ENCODE measurements around the gene TP73. TPM values are rescaled to one million over a fixed set of nuclear protein-coding genes. Genes with fewer than 3 reads are reported as not detected.

TP73 gene
- total RNA-seq, 3 donors from 2014 or later = 0.12 to 0.63 (median 0.51) TPM

- no peak for TF ChIP-seq CTCF (IDR thresholded peaks at IDR 0.05)
- intact Hi-C loops (cut with DNase I, micrococcal nuclease) = no loop called here
- Histone ChIP-seq H3K9me3 (no peaks in the 10 kb centered on the region), H3K4me3 (no peak overlapping the region), H3K4me1 (ENCODE audit: low read depth) (no peaks in the 10 kb centered on the region), H3K36me3 (ENCODE audit: low read depth) (no peaks in the 10 kb centered on the region)
- DNase-seq (no peak), ATAC-seq (no peak)
Measured at GRCh38 chr1:3702528-3702927, 50.2 kb downstream of the TP73 start.

DNA sequence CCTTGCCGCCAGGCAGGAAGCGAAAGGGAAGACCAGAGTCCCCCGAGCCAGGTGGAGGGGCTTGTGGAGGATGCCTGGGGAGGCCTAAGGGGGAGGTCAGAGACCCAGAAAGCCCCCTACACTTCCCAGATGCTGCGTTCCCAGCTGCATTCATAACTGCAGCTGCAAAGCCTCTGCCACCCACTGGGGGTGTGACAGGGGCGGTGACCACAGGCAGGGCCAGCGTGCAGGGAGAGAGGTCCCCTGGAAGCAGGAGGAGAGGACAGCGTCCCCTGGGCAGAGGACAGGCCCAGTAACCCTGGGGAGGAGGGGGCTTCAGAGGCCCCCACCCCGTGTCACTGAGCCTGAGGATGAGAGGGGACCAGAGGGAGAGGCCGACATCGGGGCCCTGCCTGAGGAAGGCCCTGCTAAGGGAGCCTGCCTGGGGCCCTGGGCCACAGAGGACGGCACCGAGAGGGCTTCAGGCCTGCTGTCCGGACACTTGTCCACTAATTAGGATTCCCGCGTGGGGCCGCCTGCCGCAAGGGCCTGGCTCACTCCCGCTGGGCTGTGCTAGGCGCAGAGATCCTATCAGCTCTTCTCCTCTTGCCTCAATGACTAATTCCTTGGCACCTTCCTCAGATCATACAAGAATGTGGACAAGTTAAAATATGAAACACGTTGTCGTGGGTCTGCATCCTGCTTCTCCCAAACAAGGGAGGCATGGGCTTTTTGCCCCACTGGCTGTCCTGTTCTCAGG lies 50.8 kb downstream of the TP73 start:
- Histone ChIP-seq H3K9me3 (no peaks in the 10 kb centered on the region), H3K36me3 (ENCODE audit: low read depth) (no peaks in the 10 kb centered on the region), H3K4me3 (no peak overlapping the region), H3K4me1 (ENCODE audit: low read depth) (no peaks in the 10 kb centered on the region)
- no peak for TF ChIP-seq CTCF (IDR thresholded peaks at IDR 0.05)
- no peak for ATAC-seq
- no peak for DNase-seq
- intact Hi-C loops (cut with DNase I, micrococcal nuclease) = no loop called here

- Histone ChIP-seq H3K36me3 (ENCODE audit: low read depth) (no peaks in the 10 kb centered on the region), H3K4me1 (ENCODE audit: low read depth) (no peaks in the 10 kb centered on the region), H3K9me3 (no peaks in the 10 kb centered on the region), H3K4me3 (no peak overlapping the region)
- no peak for DNase-seq
- intact Hi-C loops (cut with DNase I, micrococcal nuclease) = no loop called here
- ATAC-seq = no peak
- TF ChIP-seq CTCF (IDR thresholded peaks at IDR 0.05) = no peak
Measured at GRCh38 chr1:3703786-3704371, 51.6 kb downstream of the TP73 start.

GRCh38 chr1:3705341-3705950 lies 53.1 kb downstream of the TP73 start:
- no peaks in the 10 kb centered on the region for H3K9me3 ChIP-seq
- no peak for DNase-seq

GRCh38 chr1:3706651-3707297 lies 54.5 kb downstream of the TP73 start:
- intact Hi-C loops (cut with DNase I, micrococcal nuclease) = no loop called here
- H3K9me3 ChIP-seq = no peaks in the 10 kb centered on the region
- no peak for ATAC-seq
- no peak for DNase-seq
- TF ChIP-seq CTCF (IDR thresholded peaks at IDR 0.05) = no peak
- H3K4me3 ChIP-seq = no peak overlapping the region
- H3K36me3 ChIP-seq (ENCODE audit: low read depth) = no peaks in the 10 kb centered on the region
- H3K4me1 ChIP-seq (ENCODE audit: low read depth) = no peaks in the 10 kb centered on the region

More at GRCh38 chr1:3705341-3705950, 53.1 kb downstream of the TP73 start:
- Histone ChIP-seq H3K36me3 (ENCODE audit: low read depth) (no peaks in the 10 kb centered on the region), H3K4me3 (no peak overlapping the region), H3K4me1 (ENCODE audit: low read depth) (no peaks in the 10 kb centered on the region)
- no peak for ATAC-seq
- intact Hi-C loops (cut with DNase I, micrococcal nuclease) = no loop called here
- no peak for TF ChIP-seq CTCF (IDR thresholded peaks at IDR 0.05)
